Endothelial cell of umbilical vein (primary cell): ENCODE results near the gene GZMM. TPM values are rescaled to one million over a fixed set of nuclear protein-coding genes. Genes with fewer than 3 reads are reported as not detected.

ENCODE experiments used
- BruUV-seq: library from RNA; stranded (reverse); fragments of 400-500 nt; replicated peaks from 2 replicates; lab custom pipeline; 2021; lab: Mats Ljungman, UMichigan
- CTCF ChIA-PET: fragments of 300-600, 350-600 bp; sonication (Branson Sonifier 250); formaldehyde crosslinking; loops from one replicate; lab custom pipeline; 2021; ENCODE audit warnings: antibody characterized with exemption, inconsistent platforms; lab: Charles Lee
- POLR2A ChIA-PET: fragments of 300-600, 350-600 bp; sonication (Branson Sonifier 250); formaldehyde crosslinking; loops from one replicate; lab custom pipeline; 2021; ENCODE audit warnings: antibody characterized with exemption, inconsistent platforms; lab: Charles Lee
- DNase-seq: peaks from one replicate; pipeline ENCODE4 v3.0.0-alpha.2; 2011; ENCODE audit warnings: low read depth, low spot score
- FAIRE-seq: peaks from 2 replicates; lab custom pipeline; 2011; peaks lifted over from hg19 to GRCh38; lab: Jason Lieb, UNC
- H2AFZ ChIP-seq: 2 replicates; pipeline ENCODE4 v1.6.0; 2012; ENCODE audit warnings: low read depth, low read length, control low read depth, inconsistent platforms
- H3K27ac ChIP-seq: 2 replicates; pipeline ENCODE4 v1.5.1; 2011; ENCODE audit warnings: low read depth, mild to moderate bottlenecking, control low read depth, low read length, moderate library complexity; ENCODE audit not compliant: insufficient read depth
- H3K27me3 ChIP-seq, 2 experiments: 2 replicates each; pipeline versions ENCODE4 v1.6.0 to v1.6.1; 2011; ENCODE audit warnings: low read length in 2 of 2, mixed read lengths in 1 of 2; ENCODE audit not compliant: control insufficient read depth in 2 of 2, insufficient read depth in 2 of 2
- H3K36me3 ChIP-seq, 2 experiments: 2 replicates in 1 of 2; 3 replicates in 1 of 2; pipeline ENCODE4 v1.5.1; 2011; ENCODE audit warnings: low read length in 2 of 2, mild to moderate bottlenecking in 1 of 2, moderate library complexity in 1 of 2; ENCODE audit not compliant: control insufficient read depth in 2 of 2, insufficient read depth in 2 of 2; ENCODE audit errors: extremely low read depth in 1 of 2
- H3K4me1 ChIP-seq: 3 replicates; pipeline ENCODE4 v1.5.1; 2011; ENCODE audit warnings: mild to moderate bottlenecking, low read length; ENCODE audit not compliant: control insufficient read depth, insufficient read depth; ENCODE audit errors: extremely low read depth
- H3K4me2 ChIP-seq: 2 replicates; pipeline ENCODE4 v1.6.1; 2011; ENCODE audit warnings: low read length, control low read depth, mixed read lengths; ENCODE audit not compliant: insufficient read depth
- H3K4me3 ChIP-seq, 3 experiments: fragments of 200-600 bp in 1 of 3; sonication (generic), shearing (Covaris generic) in 1 of 3; replicated peaks in 1 of 3; 2 replicates each; pipeline ENCODE4 v1.5.1; 2011 to 2016; ENCODE audit warnings: control low read depth in 3 of 3, low read length in 3 of 3, mild to moderate bottlenecking in 2 of 3, inconsistent platforms in 1 of 3, low read depth in 1 of 3, moderate library complexity in 1 of 3; ENCODE audit not compliant: insufficient read depth in 1 of 3
- H3K79me2 ChIP-seq: 2 replicates; pipeline ENCODE4 v1.6.0; 2012; ENCODE audit warnings: low read length, inconsistent platforms; ENCODE audit not compliant: control insufficient read depth, insufficient read depth
- H3K9ac ChIP-seq: replicated peaks from 2 replicates; pipeline ENCODE3; 2011; ENCODE audit warnings: low read length, control low read depth; ENCODE audit not compliant: insufficient read depth; ENCODE audit errors: extremely low read depth
- H3K9me1 ChIP-seq: replicated peaks from 3 replicates; pipeline ENCODE4 v1.6.0; 2011; ENCODE audit warnings: mild to moderate bottlenecking, low read length; ENCODE audit not compliant: control insufficient read depth, insufficient read depth; ENCODE audit errors: extremely low read depth
- H3K9me3 ChIP-seq: replicated peaks from 2 replicates; pipeline ENCODE4 v1.5.1; 2012; ENCODE audit warnings: low read length, inconsistent platforms; ENCODE audit not compliant: control insufficient read depth, insufficient read depth
- H4K20me1 ChIP-seq: replicated peaks from 2 replicates; pipeline ENCODE3; 2011; ENCODE audit warnings: mild to moderate bottlenecking, low read length; ENCODE audit not compliant: control insufficient read depth, insufficient read depth; ENCODE audit errors: extremely low read depth
- EZH2 ChIP-seq: IDR thresholded peaks from 2 replicates; pipeline ENCODE4 v1.6.1; 2012; ENCODE audit warnings: borderline replicate concordance, low read depth, mild to moderate bottlenecking, moderate library complexity, low read length, inconsistent platforms; ENCODE audit not compliant: severe bottlenecking
- FOS ChIP-seq: IDR thresholded peaks from 2 replicates; pipeline ENCODE4 v1.6.1; 2011; ENCODE audit warnings: mild to moderate bottlenecking, low read length, moderate library complexity, borderline replicate concordance; ENCODE audit not compliant: insufficient read depth
- JUN ChIP-seq: IDR thresholded peaks from 2 replicates; pipeline ENCODE4 v1.6.1; 2011; ENCODE audit warnings: borderline replicate concordance, low read depth; ENCODE audit not compliant: insufficient read length, insufficient read depth
- MYC ChIP-seq: IDR thresholded peaks from one replicate; pipeline ENCODE4 v1.6.1; 2011; ENCODE audit warnings: mild to moderate bottlenecking, low read depth, low read length
- POLR2A ChIP-seq: IDR thresholded peaks from 2 replicates; pipeline ENCODE4 v1.6.1; 2012; ENCODE audit warnings: low read depth, mild to moderate bottlenecking, control low read depth, low read length
- dilution Hi-C: fragments of 300-500 bp; cut with MboI; formaldehyde crosslinking; loops from one replicate; pipeline ENCODE4 v1.15.0; 2019; ENCODE audit warnings: low sequenced_read_pairs; ENCODE audit not compliant: extremely low pct_ligation_motif_present
- intact Hi-C: fragments of 100-400 bp; cut with micrococcal nuclease; formaldehyde crosslinking; loops from one replicate; pipeline ENCODE4 v1.10.0; 2022
- polyA plus RNA-seq, 4 experiments: library from polyadenylated mRNA; depleted of rRNA in 3 of 4; stranded (reverse) in 3 of 4; unstranded in 1 of 4; fragments of >200 nt; gene quantifications; 2 replicates each; pipeline versions ENCODE4 v1.2.1 to v1.2.3, GENCODE V29; 2011 to 2012; ENCODE audit warnings: missing spikeins in 1 of 4
- total RNA-seq: library from RNA; stranded (reverse); gene quantifications from 2 replicates; pipeline ENCODE4 v1.2.3, GENCODE V29; 2021

Gene GZMM
- total and polyA plus RNA-seq, 2 donors (not counting 3 experiments of a cell fraction or from before 2014, with no cell fraction given): not detected

DNA sequence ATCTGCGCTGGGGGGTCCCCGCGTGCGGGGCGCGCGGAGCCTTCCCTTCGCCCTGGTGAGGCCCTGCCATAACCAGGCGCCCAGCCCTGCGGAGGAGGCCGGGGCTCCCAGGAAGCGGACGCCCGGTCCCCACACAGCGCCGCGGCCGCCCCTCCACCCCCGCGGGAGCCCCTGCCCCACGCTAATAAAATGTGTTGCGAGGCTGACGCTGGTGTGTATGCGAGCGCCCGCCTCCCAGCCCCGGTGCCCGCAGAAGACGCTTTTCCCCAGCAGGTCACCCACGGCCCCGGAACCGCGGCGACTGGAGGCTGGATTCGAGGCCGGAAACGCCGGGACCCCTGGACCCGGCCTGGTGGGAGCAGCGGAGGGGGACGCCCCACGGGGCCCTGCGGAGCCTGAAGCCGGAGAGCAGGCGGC lies 24.4 kb upstream of the GZMM start:
- CTCF ChIA-PET: no interaction called here
- Histone ChIP-seq H3K36me3 (no peaks in the 10 kb centered on the region), H3K4me1 (no peaks in the 10 kb centered on the region), H3K9me3 (no peaks in the 10 kb centered on the region), H4K20me1 (no peaks in the 10 kb centered on the region), H3K27ac (no peak overlapping the region), H3K4me2 (no peak overlapping the region), H3K9me1 (no peaks in the 10 kb centered on the region), H3K27me3 (no peaks in the 10 kb centered on the region), H3K79me2 (no peaks in the 10 kb centered on the region), H3K4me3 (no peak overlapping the region), H2AFZ (no peak overlapping the region), H3K9ac (no peak overlapping the region)
- no peak for TF ChIP-seq JUN
- no TSS peak for BruUV-seq
- intact Hi-C loops: no loop called here
- DNase-seq (no peak), FAIRE-seq (no peak)
- dilution Hi-C loops: no loop called here
- POLR2A ChIA-PET: no interaction called here

GRCh38 chr19:522726-523125 lies 21.1 kb upstream of the GZMM start:
- H3K27ac ChIP-seq: no peak overlapping the region
- ChIA-PET POLR2A (no interaction called here), CTCF (interaction anchor here (3.5 kb wide), 1 partner anchor 12 kb away, joined by 22 read pairs; no protein-coding TSS in a partner anchor)
- H3K4me2 ChIP-seq: no peak overlapping the region
- FAIRE-seq (no peak), DNase-seq (no peak)
- no TSS peak for BruUV-seq
- H3K4me1 ChIP-seq: no peaks in the 10 kb centered on the region
- H3K9me1 ChIP-seq: no peaks in the 10 kb centered on the region
- intact Hi-C loops: no loop called here
- H3K9me3 ChIP-seq: no peaks in the 10 kb centered on the region
- dilution Hi-C loops: no loop called here
- H4K20me1 ChIP-seq: no peaks in the 10 kb centered on the region
- H3K4me3 ChIP-seq: no peak overlapping the region
- no peak overlapping the region for H2AFZ ChIP-seq
- H3K9ac ChIP-seq: no peak overlapping the region
- peaks cover 0 to 1% of the 10 kb centered on the region in 2 experiments for H3K27me3 ChIP-seq
- H3K36me3 ChIP-seq: no peaks in the 10 kb centered on the region
- TF ChIP-seq EZH2: no peak
- TF ChIP-seq MYC: no peak
- no peak for TF ChIP-seq FOS
- TF ChIP-seq POLR2A: no peak
- H3K79me2 ChIP-seq: no peaks in the 10 kb centered on the region
